Upper lobe of left lung (tissue), 4 donors: ENCODE results near the gene AP5S1.

Experiments
- CTCF ChIP-seq, 6 experiments: fragments of 450-650 bp in 4 of 6; fragments of 200-600 bp in 2 of 6; sonication (generic) in 2 of 6; IDR thresholded peaks; one replicate each; pipeline ENCODE4 v1.5.1; 2016 to 2019; ENCODE audit warnings: antibody characterized with exemption in 6 of 6
- POLR2A ChIP-seq, 4 donors: fragments of 450-650 bp; IDR thresholded peaks; one replicate each; pipeline ENCODE4 v1.5.1; 2016 to 2017; ENCODE audit warnings: antibody characterized with exemption in 4 of 4, mild to moderate bottlenecking in 2 of 4

- no peak for TF ChIP-seq POLR2A (IDR thresholded peaks at IDR 0.05)
- TF ChIP-seq CTCF (IDR thresholded peaks at IDR 0.05), result no peak
Measured at GRCh38 chr20:3783511-3784195, 36.7 kb upstream of the AP5S1 start.
